Measurements from ENCODE around the gene TIMM44.

Gene TIMM44

GRCh38 chr19:7885818-7886217 is 57.6 kb downstream of the TIMM44 start:
- Mint-ChIP-seq H3K36me3 (ENCODE audit: insufficient read depth) (peaks cover 3% of the 10 kb centered on the region), H3K27me3 (peaks cover 20% of the 10 kb centered on the region), H3K27ac (ENCODE audit: low read depth) (no peak overlapping the region), H3K9me3 (no peaks in the 10 kb centered on the region), H3K4me3 (no peak overlapping the region), H3K4me1 (no peaks in the 10 kb centered on the region)
- ATAC-seq (replicated peaks; ENCODE audit: extremely low read depth, poor library complexity, severe bottlenecking) = no peak
- no peak for DNase-seq (ENCODE audit: low spot score in 2 of 2)

DNA sequence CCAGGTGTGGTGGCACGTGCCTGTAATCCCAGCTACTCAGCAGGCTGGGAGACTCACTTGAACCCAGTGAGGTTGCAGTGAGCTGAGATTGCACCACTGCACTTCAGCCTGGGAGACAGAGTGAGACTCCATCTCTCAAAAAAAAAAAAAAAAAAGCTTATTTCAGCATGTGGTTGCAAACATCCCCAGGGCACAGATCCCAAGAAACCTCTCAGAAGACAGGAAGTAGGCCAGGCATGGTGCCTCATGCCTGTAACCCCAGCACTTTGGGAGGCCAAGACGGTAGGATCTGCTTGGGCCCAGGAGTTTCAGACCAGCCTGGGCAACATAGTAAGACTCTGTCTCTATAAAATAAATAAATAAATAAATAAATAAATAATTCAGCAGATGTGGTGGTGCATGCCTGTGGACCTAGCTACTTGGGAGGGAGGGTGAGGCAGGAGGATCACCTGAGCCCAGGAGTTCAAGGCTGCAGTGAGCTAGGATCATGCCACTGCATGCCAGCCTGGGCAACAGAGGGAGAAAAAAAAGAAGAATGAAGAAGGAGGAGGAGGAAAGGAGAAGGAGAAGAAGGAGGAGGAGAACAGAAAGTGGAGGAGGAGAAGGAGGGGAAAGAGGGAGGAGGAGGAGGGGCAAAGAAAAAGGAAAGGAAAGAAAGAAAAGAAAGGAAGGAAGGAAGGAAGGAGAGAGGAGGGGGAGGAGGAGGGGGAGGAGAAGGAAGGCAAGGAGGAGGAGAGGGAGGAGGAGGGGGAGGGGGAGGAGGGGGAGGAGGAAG is 59.5 kb downstream of the TIMM44 start:
- Mint-ChIP-seq H3K36me3 (ENCODE audit: insufficient read depth) (peaks cover 3% of the 10 kb centered on the region), H3K27me3 (peaks cover 15% of the 10 kb centered on the region), H3K9me3 (no peaks in the 10 kb centered on the region), H3K27ac (ENCODE audit: low read depth) (no peak overlapping the region), H3K4me3 (no peak overlapping the region), H3K4me1 (no peaks in the 10 kb centered on the region)
- DNase-seq (ENCODE audit: low spot score in 2 of 2) (no peak), ATAC-seq (replicated peaks; ENCODE audit: extremely low read depth, poor library complexity, severe bottlenecking) (no peak)

- DNase-seq (ENCODE audit: low spot score in 2 of 2) (no peak), ATAC-seq (replicated peaks; ENCODE audit: extremely low read depth, poor library complexity, severe bottlenecking) (no peak)
- Mint-ChIP-seq H3K9me3 (no peaks in the 10 kb centered on the region), H3K36me3 (ENCODE audit: insufficient read depth) (peaks cover 3% of the 10 kb centered on the region), H3K27me3 (peaks cover 10% of the 10 kb centered on the region), H3K4me3 (no peak overlapping the region), H3K4me1 (no peaks in the 10 kb centered on the region), H3K27ac (ENCODE audit: low read depth) (no peak overlapping the region)
Observed at GRCh38 chr19:7883105-7883504, 60.4 kb downstream of the TIMM44 start.

- DNase-seq (ENCODE audit: low spot score in 2 of 2) (no peak), ATAC-seq (replicated peaks; ENCODE audit: extremely low read depth, poor library complexity, severe bottlenecking) (no peak)
- Mint-ChIP-seq H3K27me3 (no peaks in the 10 kb centered on the region), H3K4me1 (no peaks in the 10 kb centered on the region), H3K9me3 (no peaks in the 10 kb centered on the region), H3K27ac (ENCODE audit: low read depth) (no peak overlapping the region), H3K4me3 (no peak overlapping the region), H3K36me3 (ENCODE audit: insufficient read depth) (peaks cover 4% of the 10 kb centered on the region)
Observed at GRCh38 chr19:7881910-7882309, 61.6 kb downstream of the TIMM44 start.

GRCh38 chr19:7879836-7880235 is 63.6 kb downstream of the TIMM44 start:
- DNase-seq (ENCODE audit: low spot score in 2 of 2) (no peak), ATAC-seq (replicated peaks; ENCODE audit: extremely low read depth, poor library complexity, severe bottlenecking) (no peak)
- no peaks in the 10 kb centered on the region for H3K4me1 Mint-ChIP-seq
- peaks cover 4% of the 10 kb centered on the region for H3K36me3 Mint-ChIP-seq (ENCODE audit: insufficient read depth)
- no peak overlapping the region for H3K4me3 Mint-ChIP-seq
- no peaks in the 10 kb centered on the region for H3K9me3 Mint-ChIP-seq
- no peaks in the 10 kb centered on the region for H3K27me3 Mint-ChIP-seq
- H3K27ac Mint-ChIP-seq (ENCODE audit: low read depth) = no peak overlapping the region

DNA sequence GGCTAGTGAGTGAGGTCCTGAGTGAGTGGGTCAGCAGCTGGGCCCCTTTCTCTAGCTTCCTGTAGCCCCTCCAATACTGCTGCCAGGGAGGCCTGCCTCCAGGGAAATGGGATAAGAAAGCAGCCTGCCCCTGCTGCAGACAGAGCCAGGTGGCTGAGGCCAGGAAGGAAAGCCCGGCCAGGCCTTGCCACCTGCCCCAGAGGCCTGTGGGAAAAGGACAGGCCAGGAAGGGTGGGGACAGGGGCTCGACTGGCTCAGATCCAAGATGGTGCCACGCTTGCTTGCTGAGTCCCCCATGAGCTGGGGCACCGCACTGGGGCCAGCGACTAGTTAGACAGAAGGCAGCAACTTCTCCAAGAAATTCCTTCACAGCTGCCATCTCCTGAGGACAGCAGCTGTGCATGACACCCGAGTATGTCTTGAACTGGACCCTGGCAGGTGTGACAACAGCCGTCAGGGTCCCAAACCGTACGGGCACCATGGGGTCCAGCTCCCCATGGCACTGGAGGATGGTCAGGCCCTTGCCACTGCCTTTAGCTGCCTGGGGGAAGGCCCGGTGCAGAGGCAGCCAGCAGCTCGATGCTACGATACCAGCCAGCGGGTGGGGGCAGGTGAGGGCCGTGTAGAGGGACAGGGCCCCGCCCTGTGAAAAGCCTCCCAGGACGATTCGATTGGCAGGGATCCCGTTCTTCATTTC is 64.2 kb downstream of the TIMM44 start:
- no peaks in the 10 kb centered on the region for H3K4me1 Mint-ChIP-seq
- no peak overlapping the region for H3K4me3 Mint-ChIP-seq
- no peak for ATAC-seq (replicated peaks; ENCODE audit: extremely low read depth, poor library complexity, severe bottlenecking)
- H3K36me3 Mint-ChIP-seq (ENCODE audit: insufficient read depth) = peaks cover 4% of the 10 kb centered on the region
- H3K27ac Mint-ChIP-seq (ENCODE audit: low read depth) = no peak overlapping the region
- H3K9me3 Mint-ChIP-seq = no peaks in the 10 kb centered on the region
- no peaks in the 10 kb centered on the region for H3K27me3 Mint-ChIP-seq
- no peak for DNase-seq (ENCODE audit: low spot score in 2 of 2)

GRCh38 chr19:7877249-7877836 is 66.1 kb downstream of the TIMM44 start:
- Mint-ChIP-seq H3K27ac (ENCODE audit: low read depth) (no peak overlapping the region), H3K4me1 (no peaks in the 10 kb centered on the region), H3K27me3 (peaks cover 11% of the 10 kb centered on the region), H3K9me3 (no peaks in the 10 kb centered on the region), H3K36me3 (ENCODE audit: insufficient read depth) (peaks cover 4% of the 10 kb centered on the region), H3K4me3 (no peak overlapping the region)
- no peak for ATAC-seq (replicated peaks; ENCODE audit: extremely low read depth, poor library complexity, severe bottlenecking)
- no peak for DNase-seq (ENCODE audit: low spot score in 2 of 2)
